Jurkat, Clone E6-1 (cell line): ENCODE data around the gene SYT17.

Experiments used
- DNase-seq: peaks from one replicate; pipeline ENCODE4 v3.0.0-alpha.2; 2011; ENCODE audit warnings: low read depth, low spot score
- H3K4me3 ChIP-seq: 2 replicates; pipeline ENCODE4 v1.5.1; 2011; ENCODE audit warnings: mild to moderate bottlenecking, low read length, control low read depth, moderate library complexity

The SYT17 gene

GRCh38 chr16:19192865-19193264 lies 24.8 kb downstream of the SYT17 start:
- H3K4me3 ChIP-seq: no peak overlapping the region
- DNase-seq: no peak

DNA sequence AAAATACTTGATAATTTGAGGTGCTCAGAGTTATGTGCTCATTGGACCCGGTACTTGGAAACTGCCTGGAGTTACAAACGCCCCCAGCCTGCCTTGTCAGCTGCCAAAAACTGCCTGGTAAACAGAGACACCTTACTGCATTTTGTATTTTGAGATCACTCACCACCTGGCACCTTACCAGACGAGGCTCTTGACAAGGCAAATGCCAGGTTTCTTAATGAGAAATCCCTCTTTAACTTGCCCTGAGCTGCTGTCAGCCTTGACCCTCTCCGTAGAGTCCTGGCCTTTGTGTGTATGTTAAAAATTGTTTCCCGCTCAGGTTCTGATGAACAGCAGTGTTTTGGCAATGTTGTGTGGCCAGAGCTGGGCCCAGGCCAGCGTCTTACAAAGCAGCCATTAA lies 28.8 kb downstream of the SYT17 start:
- no peak for DNase-seq
- no peak overlapping the region for H3K4me3 ChIP-seq

- DNase-seq: no peak
- no peak overlapping the region for H3K4me3 ChIP-seq
Observed at GRCh38 chr16:19203374-19203966, 35.4 kb downstream of the SYT17 start.

DNA sequence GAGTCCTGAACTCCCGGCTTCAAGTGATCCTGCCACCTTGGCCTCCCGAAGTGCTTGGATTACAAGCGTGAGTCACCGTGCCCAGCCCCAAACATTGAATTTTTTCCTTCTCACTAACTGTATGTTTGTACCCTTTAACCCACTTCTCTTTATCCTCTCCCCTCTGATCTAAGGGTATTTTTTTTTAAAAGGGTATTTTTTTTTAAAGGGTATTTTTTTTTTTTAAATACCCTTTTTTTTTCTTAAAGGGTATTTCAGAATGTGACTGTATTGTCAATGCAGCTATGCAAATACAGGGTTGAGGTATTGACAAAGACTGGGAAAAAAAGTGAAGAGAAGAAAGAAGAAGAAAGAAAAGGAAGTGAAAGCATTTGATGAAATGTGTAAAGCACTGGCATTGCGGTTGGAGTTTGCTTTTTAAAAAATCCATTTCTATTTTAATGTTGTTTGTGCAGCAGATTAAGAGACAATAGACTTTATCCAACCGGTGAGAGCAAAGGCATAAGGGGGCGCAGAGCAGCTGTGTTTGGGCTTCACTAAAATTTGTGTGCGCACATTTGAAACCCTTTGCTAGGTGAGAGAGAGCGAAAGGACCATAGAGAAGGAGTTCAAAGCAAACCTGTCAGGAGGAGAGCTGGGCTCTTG lies 42.4 kb downstream of the SYT17 start:
- H3K4me3 ChIP-seq: no peak overlapping the region
- DNase-seq: no peak

GRCh38 chr16:19210968-19211367 lies 42.9 kb downstream of the SYT17 start:
- no peak overlapping the region for H3K4me3 ChIP-seq
- DNase-seq: no peak

DNA sequence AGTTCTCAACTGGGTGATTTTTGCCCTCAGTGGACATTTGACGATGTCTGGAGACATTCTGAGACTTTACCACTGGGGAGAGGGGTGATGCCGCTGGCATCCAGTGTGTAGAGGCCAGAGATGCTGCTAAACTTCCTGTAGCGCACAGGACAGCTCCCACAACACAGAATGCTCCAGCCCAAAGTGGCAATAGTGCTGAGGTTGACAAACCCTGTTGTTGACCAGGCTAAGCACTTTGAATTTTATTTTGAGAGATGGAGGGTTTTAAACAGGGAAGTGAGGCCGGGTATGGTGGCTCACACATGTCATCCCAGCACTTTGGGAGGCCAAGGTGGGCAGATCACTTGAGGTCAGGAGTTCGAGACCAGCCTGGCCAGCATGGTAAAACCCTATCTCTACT lies 44.0 kb downstream of the SYT17 start:
- no peak overlapping the region for H3K4me3 ChIP-seq
- no peak for DNase-seq

- DNase-seq: no peak
- H3K4me3 ChIP-seq: no peak overlapping the region
Observed at GRCh38 chr16:19213885-19214284, 45.8 kb downstream of the SYT17 start.

DNA sequence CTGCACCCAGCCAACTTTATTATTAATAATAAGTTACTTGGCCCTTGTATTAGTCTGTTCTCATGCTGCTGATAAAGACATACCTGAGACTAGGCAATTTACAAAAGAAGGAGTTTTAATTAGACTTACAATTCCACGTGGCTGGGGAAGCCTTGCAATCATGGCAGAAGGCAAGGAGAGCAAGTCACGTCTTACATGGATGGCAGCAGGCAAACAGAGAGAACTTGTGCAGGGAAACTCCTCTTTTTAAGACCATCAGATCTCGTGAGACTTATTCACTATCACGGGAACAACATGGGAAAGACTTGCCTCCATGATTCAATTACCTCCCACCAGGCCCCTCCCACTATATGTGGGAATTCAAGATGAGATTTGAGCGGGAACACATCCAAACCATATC lies 47.7 kb downstream of the SYT17 start:
- DNase-seq: no peak
- H3K4me3 ChIP-seq: no peak overlapping the region

DNA sequence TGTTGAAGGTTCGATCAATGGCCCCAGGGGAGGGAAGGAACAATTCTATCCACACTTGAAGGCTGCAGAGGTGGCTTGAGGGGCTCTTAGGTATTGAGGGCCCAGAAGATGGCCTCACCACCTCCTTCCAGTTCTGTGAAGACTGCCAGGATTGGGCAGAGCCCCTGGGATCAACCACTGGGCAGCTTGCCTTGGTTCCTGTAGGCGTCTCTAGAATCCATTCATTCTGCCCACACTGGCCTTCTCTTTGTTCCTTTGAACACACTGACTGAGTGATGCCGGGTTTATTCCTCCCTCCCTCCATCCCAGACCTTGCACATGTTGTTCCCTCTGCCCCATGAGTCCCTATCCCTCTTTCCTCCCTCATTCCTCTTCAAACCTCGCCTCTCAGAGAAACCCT lies 50.5 kb downstream of the SYT17 start:
- DNase-seq: no peak
- H3K4me3 ChIP-seq: no peak overlapping the region

- H3K4me3 ChIP-seq: no peak overlapping the region
- no peak for DNase-seq
Observed at GRCh38 chr16:19219836-19220235, 51.8 kb downstream of the SYT17 start.

DNA sequence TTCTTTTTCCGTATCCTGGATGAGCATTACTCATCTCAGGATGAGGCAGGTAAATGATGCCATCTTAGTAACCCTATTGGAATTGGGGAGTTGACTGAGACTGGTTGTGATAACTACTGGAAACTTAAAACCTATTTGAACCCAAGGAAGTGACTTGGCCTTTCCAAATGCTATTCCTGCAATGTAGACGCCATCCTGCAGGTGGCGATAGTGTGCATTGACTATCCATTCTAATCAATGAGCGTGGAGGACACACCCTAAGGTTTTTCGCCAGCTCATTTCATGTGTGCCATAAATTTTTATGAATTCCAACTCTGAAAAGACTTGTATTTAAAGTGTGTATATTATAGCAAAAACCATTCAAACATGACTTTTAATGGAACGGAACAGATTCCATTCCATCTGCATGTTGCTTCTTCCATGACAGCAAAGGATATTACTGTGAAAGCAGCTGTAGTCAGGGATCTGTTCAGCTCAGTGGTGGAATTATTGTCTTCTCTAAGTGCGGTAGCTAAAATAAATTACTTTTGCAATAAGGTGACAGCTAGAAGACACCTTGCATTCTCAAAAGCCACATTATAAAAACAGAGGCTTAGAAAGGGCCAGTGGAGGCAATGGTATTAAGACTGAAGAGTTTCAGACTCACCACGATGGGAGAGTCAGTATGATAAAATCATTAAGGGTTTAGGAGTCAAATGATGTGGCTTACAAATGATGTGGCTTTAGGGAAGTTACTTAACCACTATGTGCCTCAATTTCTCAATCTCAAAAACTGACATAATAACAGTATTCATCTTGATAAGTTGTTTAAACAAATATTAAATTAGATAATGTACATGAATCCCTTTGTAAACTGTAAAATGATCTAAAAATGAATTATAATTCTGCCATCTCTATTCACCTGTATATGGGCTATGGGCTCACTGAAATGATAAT lies 55.5 kb downstream of the SYT17 start:
- peak; percentile 14 for DNase-seq
- no peak overlapping the region for H3K4me3 ChIP-seq

DNA sequence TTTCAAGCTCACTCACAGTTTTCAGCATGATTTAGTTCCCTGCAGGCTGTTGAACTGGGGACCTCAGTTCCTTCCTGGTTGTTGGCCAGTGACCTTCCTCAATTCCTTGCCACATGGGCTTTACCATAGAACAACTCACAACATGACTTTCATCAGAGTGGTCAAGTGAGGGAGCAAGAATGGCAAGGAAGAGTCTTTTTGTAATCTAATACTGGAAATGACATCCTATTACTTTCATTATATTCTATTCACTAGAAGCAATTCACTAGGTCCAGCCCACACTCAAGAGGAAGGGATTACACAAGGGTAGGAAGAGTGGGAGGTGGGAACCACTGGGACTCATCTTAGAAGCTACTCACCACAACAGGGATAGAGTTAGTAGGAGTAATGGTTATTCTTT lies 57.6 kb downstream of the SYT17 start:
- no peak overlapping the region for H3K4me3 ChIP-seq
- no peak for DNase-seq

- no peak overlapping the region for H3K4me3 ChIP-seq
- DNase-seq: no peak
Observed at GRCh38 chr16:19227643-19228042, 59.6 kb downstream of the SYT17 start.

GRCh38 chr16:19228052-19228451 lies 60.0 kb downstream of the SYT17 start:
- no peak overlapping the region for H3K4me3 ChIP-seq
- no peak for DNase-seq

DNA sequence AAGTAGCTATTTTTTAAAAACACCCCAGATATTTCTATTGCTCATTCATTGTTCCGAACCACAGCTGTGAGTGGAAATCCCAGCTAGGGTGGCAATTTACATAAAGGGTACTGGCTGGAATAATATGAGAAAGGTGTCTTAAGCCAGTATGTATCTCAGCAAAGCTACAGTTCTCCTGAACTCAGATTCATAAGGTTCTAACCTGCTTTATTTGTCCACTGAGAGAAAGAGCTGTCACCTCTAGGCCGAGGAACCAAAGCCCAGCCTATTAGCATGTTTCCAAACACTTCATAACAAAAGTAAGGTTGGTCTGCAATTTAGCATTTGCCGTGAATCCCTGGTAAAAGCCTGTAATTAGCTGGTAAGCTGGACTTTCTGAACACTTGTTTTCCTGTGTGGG lies 60.5 kb downstream of the SYT17 start:
- DNase-seq: no peak
- H3K4me3 ChIP-seq: no peak overlapping the region

GRCh38 chr16:19230575-19230974 lies 62.5 kb downstream of the SYT17 start:
- no peak overlapping the region for H3K4me3 ChIP-seq
- DNase-seq: no peak

GRCh38 chr16:19231881-19232280 lies 63.8 kb downstream of the SYT17 start:
- no peak overlapping the region for H3K4me3 ChIP-seq
- DNase-seq: no peak

GRCh38 chr16:19232988-19233387 lies 64.9 kb downstream of the SYT17 start:
- no peak for DNase-seq
- no peak overlapping the region for H3K4me3 ChIP-seq

GRCh38 chr16:19235478-19235877 lies 67.4 kb downstream of the SYT17 start:
- no peak overlapping the region for H3K4me3 ChIP-seq
- DNase-seq: no peak

GRCh38 chr16:19235886-19236285 lies 67.8 kb downstream of the SYT17 start:
- H3K4me3 ChIP-seq: no peak overlapping the region
- DNase-seq: no peak
